Body of pancreas (tissue), 4 donors: Measurements from ENCODE around the gene SLC12A6.

ENCODE experiments used
- POLR2A ChIP-seq, 3 donors: fragments of 450-650 bp; IDR thresholded peaks; one replicate each; pipeline ENCODE4 v1.6.1; 2016; ENCODE audit warnings: antibody characterized with exemption in 3 of 3, mild to moderate bottlenecking in 2 of 3
- TF ChIP-seq, protein P1 (sequence below), 7 experiments: fragments of 450-650 bp in 4 of 7; fragments of 200-600 bp in 3 of 7; sonication (generic) in 3 of 7; IDR thresholded peaks; one replicate each; pipeline ENCODE4 v1.5.1; 2016 to 2019; ENCODE audit warnings: antibody characterized with exemption in 7 of 7

- TF ChIP-seq POLR2A (IDR thresholded peaks at IDR 0.05), result no peak
- TF ChIP-seq, protein P1, sequence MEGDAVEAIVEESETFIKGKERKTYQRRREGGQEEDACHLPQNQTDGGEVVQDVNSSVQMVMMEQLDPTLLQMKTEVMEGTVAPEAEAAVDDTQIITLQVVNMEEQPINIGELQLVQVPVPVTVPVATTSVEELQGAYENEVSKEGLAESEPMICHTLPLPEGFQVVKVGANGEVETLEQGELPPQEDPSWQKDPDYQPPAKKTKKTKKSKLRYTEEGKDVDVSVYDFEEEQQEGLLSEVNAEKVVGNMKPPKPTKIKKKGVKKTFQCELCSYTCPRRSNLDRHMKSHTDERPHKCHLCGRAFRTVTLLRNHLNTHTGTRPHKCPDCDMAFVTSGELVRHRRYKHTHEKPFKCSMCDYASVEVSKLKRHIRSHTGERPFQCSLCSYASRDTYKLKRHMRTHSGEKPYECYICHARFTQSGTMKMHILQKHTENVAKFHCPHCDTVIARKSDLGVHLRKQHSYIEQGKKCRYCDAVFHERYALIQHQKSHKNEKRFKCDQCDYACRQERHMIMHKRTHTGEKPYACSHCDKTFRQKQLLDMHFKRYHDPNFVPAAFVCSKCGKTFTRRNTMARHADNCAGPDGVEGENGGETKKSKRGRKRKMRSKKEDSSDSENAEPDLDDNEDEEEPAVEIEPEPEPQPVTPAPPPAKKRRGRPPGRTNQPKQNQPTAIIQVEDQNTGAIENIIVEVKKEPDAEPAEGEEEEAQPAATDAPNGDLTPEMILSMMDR (IDR thresholded peaks at IDR 0.05), result no peak
Measured at GRCh38 chr15:34271493-34271892, 66.1 kb downstream of the SLC12A6 start.
